Kidney (tissue), 14 donors: ENCODE measurements around the gene NCOR1. TPM values are rescaled to one million over a fixed set of nuclear protein-coding genes. Genes with fewer than 3 reads are reported as not detected.
"Not testable (repeated sequence)": the region's sequence is repeated elsewhere in the genome, so short reads cannot be mapped to it uniquely, and the experiment has no call there.

Experiments
- DNase-seq, 5 donors: peaks; one replicate each; pipeline ENCODE4 v3.0.0-alpha.2; 2013 to 2020
- FAIRE-seq: peaks from 2 replicates; lab custom pipeline; 2012; peaks lifted over from hg19 to GRCh38; lab: Jason Lieb, UNC
- H3K27ac ChIP-seq, 2 donors: one replicate each; pipeline ENCODE4 v1.7.0; 2013; ENCODE audit warnings: low read depth in 2 of 2, low read length in 2 of 2, inconsistent platforms in 1 of 2
- H3K27me3 ChIP-seq: one replicate; pipeline ENCODE4 v1.7.1; 2013; ENCODE audit warnings: low read length, inconsistent platforms; ENCODE audit not compliant: control insufficient read depth, insufficient read depth
- H3K36me3 ChIP-seq, 3 donors: one replicate each; pipeline versions ENCODE4 v1.7.0 to v1.7.1; 2013; ENCODE audit warnings: low read length in 3 of 3, control low read depth in 1 of 3, inconsistent platforms in 1 of 3; ENCODE audit not compliant: insufficient read depth in 3 of 3, control insufficient read depth in 2 of 3
- H3K4me1 ChIP-seq, 3 donors: one replicate each; pipeline versions ENCODE4 v1.7.0 to v1.7.1; 2013; ENCODE audit warnings: low read length in 3 of 3, inconsistent platforms in 1 of 3, low read depth in 1 of 3; ENCODE audit not compliant: control insufficient read depth in 2 of 3, insufficient read depth in 2 of 3
- H3K4me3 ChIP-seq, 3 donors: one replicate each; pipeline versions ENCODE4 v1.7.0 to v1.8.1; 2013; ENCODE audit warnings: low read length in 3 of 3, control low read depth in 1 of 3, inconsistent platforms in 1 of 3
- H3K9ac ChIP-seq, 3 donors: one replicate each; pipeline versions ENCODE4 v1.7.0 to v1.7.1; 2013; ENCODE audit warnings: low read length in 3 of 3, control low read depth in 1 of 3, inconsistent platforms in 1 of 3
- H3K9me3 ChIP-seq, 3 donors: one replicate each; pipeline versions ENCODE4 v1.7.0 to v1.7.1; 2013; ENCODE audit warnings: low read length in 3 of 3, control low read depth in 1 of 3, inconsistent platforms in 1 of 3; ENCODE audit not compliant: control insufficient read depth in 2 of 3, insufficient read depth in 1 of 3
- CTCF ChIP-seq: IDR thresholded peaks from 3 replicates; pipeline ENCODE4 v1.5.1; 2012; ENCODE audit warnings: mild to moderate bottlenecking, moderate library complexity, borderline replicate concordance; ENCODE audit not compliant: insufficient read depth; ENCODE audit errors: extremely low read depth
- intact Hi-C: fragments of 100-400 bp; cut with DNase I; formaldehyde crosslinking; loops from one replicate; pipeline ENCODE4 v1.11.1; 2022
- polyA plus RNA-seq: library from polyadenylated mRNA; stranded (reverse); fragments of 350-450 nt; fragmentation: Illumina TruSeq; extraction: RNeasy Lipid Tissue Mini Kit (QIAGEN cat#74804); gene quantifications from one replicate; pipeline ENCODE4 v1.2.3, GENCODE V29; 2014; ENCODE audit warnings: low read depth, low replicate concordance; ENCODE audit not compliant: insufficient read depth
- total RNA-seq: library from RNA; stranded (reverse); fragmentation: NEBNext Ultra II Directional; extraction: Animal tissue kit (Norgen Biotek cat#: 25700); gene quantifications from one replicate; pipeline ENCODE4 v1.2.1, GENCODE V29; 2021
- donor health status: control.
- donor health status: control.
- donor health status: control.
- donor health status: control.
- donor health status: control.
- donor health status: DM: yes; HTN: yes; CAD: no.
- donor health status: Normal renal cell carcinoma (clear cell type).

Gene NCOR1
- total and polyA plus RNA-seq, 2 donors from 2014 or later = 44.9 to 136 TPM

- Histone ChIP-seq H3K27me3 (no peaks in the 10 kb centered on the region), H3K36me3 (peaks cover 6 to 17% (median 9%) of the 10 kb centered on the region in 3 donors), H3K27ac (no peak overlapping the region), H3K9ac (no peak overlapping the region), H3K9me3 (no peaks in the 10 kb centered on the region), H3K4me3 (no peak overlapping the region), H3K4me1 (peaks cover 0 to 7% (median 0%) of the 10 kb centered on the region in 3 donors)
- TF ChIP-seq CTCF = no peak
- intact Hi-C loops = no loop called here
- DNase-seq (no peak), FAIRE-seq (no peak)
Measured at GRCh38 chr17:16150251-16150856, 65.0 kb downstream of the NCOR1 start.

- no peak overlapping the region for H3K9ac ChIP-seq
- FAIRE-seq = peak; percentile 72
Measured at GRCh38 chr17:16148596-16148995, 66.7 kb downstream of the NCOR1 start.

GRCh38 chr17:16145319-16145890 is 69.9 kb downstream of the NCOR1 start:
- H3K36me3 ChIP-seq, H3K27me3 ChIP-seq, H3K4me3 ChIP-seq, intact Hi-C loops, H3K27ac ChIP-seq, H3K9ac ChIP-seq, H3K9me3 ChIP-seq, FAIRE-seq, H3K4me1 ChIP-seq: not testable (repeated sequence)
- DNase-seq = peak in 2 of 5 donors; percentile 34 to 71

More at GRCh38 chr17:16148596-16148995, 66.7 kb downstream of the NCOR1 start:
- intact Hi-C loops = no loop called here
- no peak overlapping the region for H3K27ac ChIP-seq
- no peak overlapping the region for H3K4me3 ChIP-seq
- H3K4me1 ChIP-seq = peaks cover 0 to 7% (median 0%) of the 10 kb centered on the region in 3 donors
- DNase-seq = no peak
- no peaks in the 10 kb centered on the region for H3K27me3 ChIP-seq
- H3K36me3 ChIP-seq = peaks cover 6 to 17% (median 8%) of the 10 kb centered on the region in 3 donors
- TF ChIP-seq CTCF = no peak
- H3K9me3 ChIP-seq = no peaks in the 10 kb centered on the region

GRCh38 chr17:16141685-16142084 is 73.6 kb downstream of the NCOR1 start:
- FAIRE-seq = peak; percentile 27
- Histone ChIP-seq H3K4me3 (no peak overlapping the region), H3K9me3 (no peaks in the 10 kb centered on the region), H3K27ac (peak overlapping the region in 1 of 2 donors; percentile 56), H3K27me3 (no peaks in the 10 kb centered on the region), H3K4me1 (peaks cover 0 to 9% (median 0%) of the 10 kb centered on the region in 3 donors), H3K36me3 (peaks cover 3 to 5% (median 5%) of the 10 kb centered on the region in 3 donors), H3K9ac (no peak overlapping the region)
- DNase-seq = peak in 1 of 5 donors; percentile 21
- no peak for TF ChIP-seq CTCF
- intact Hi-C loops = no loop called here
